SK-N-SH (cell line): Measurements from ENCODE around the gene RANBP10. TPM values are rescaled to one million over a fixed set of nuclear protein-coding genes. Genes with fewer than 3 reads are reported as not detected.

Source experiments
- EP300 ChIP-seq, 2 experiments: IDR thresholded peaks; 2 replicates each; pipeline versions ENCODE4 v1.4.0 to v1.6.1; 2012; ENCODE audit warnings: borderline replicate concordance in 1 of 2, low read depth in 1 of 2, low read length in 1 of 2
- EZH2phosphoT487 ChIP-seq: fragments of 200-600 bp; sonication (generic); IDR thresholded peaks from 2 replicates; pipeline ENCODE4 v1.6.1; 2017; ENCODE audit warnings: low read depth, mixed run types, mild to moderate bottlenecking, antibody characterized with exemption, moderate library complexity, borderline replicate concordance
- GATA2 ChIP-seq: sonication (generic); formaldehyde crosslinking; IDR thresholded peaks from 2 replicates; pipeline ENCODE4 v1.5.0; 2020; ENCODE audit warnings: mild to moderate bottlenecking, missing genetic modification reagents
- MXI1 ChIP-seq: IDR thresholded peaks from 2 replicates; pipeline ENCODE4 v1.6.1; 2012; ENCODE audit warnings: mild to moderate bottlenecking, low read depth, low read length, improper control_type of control experiment
- NFIC ChIP-seq: IDR thresholded peaks from 2 replicates; pipeline ENCODE4 v1.4.0; 2012; ENCODE audit warnings: borderline replicate concordance
- POLR2AphosphoS5 ChIP-seq: IDR thresholded peaks from 2 replicates; pipeline ENCODE4 v1.6.1; 2012; ENCODE audit warnings: low read depth, low read length
- RXRA ChIP-seq: IDR thresholded peaks from 2 replicates; pipeline ENCODE4 v1.4.0; 2012; ENCODE audit warnings: low read depth, mild to moderate bottlenecking, borderline replicate concordance
- SMC3 ChIP-seq: IDR thresholded peaks from 2 replicates; pipeline ENCODE4 v1.6.1; 2012; ENCODE audit warnings: low read depth, low read length, improper control_type of control experiment
- TAF1 ChIP-seq: IDR thresholded peaks from 2 replicates; pipeline ENCODE4 v1.6.1; 2012; ENCODE audit warnings: low read depth, mild to moderate bottlenecking, low read length, moderate library complexity, borderline replicate concordance
- TCF12 ChIP-seq: IDR thresholded peaks from 2 replicates; pipeline ENCODE4 v1.4.0; 2012
- polyA plus RNA-seq, 3 experiments: library from polyadenylated mRNA; depleted of rRNA; stranded (reverse); fragments of >200 nt; gene quantifications; 2 replicates each; pipeline ENCODE4 v1.2.3, GENCODE V29; 2012
- TF ChIP-seq, protein P1 (sequence below): IDR thresholded peaks from 2 replicates; pipeline ENCODE4 v1.6.1; 2012; ENCODE audit warnings: mild to moderate bottlenecking, low read depth, low read length, moderate library complexity
- TF ChIP-seq, protein P2 (sequence below): IDR thresholded peaks from 2 replicates; pipeline ENCODE4; 2012
- TF ChIP-seq, protein P3 (sequence below): IDR thresholded peaks from 2 replicates; pipeline ENCODE4 v1.4.0; 2012; ENCODE audit warnings: low read depth, borderline replicate concordance
- TF ChIP-seq, protein P4 (sequence below): fragments of 200-600 bp; sonication (generic); IDR thresholded peaks from 2 replicates; pipeline ENCODE4 v1.6.1; 2017; ENCODE audit warnings: antibody characterized with exemption, mild to moderate bottlenecking, moderate library complexity

Gene RANBP10
- polyA plus RNA-seq, 1 of the 3 experiments (the other 2 are of a cell fraction): 12.1 TPM

DNA sequence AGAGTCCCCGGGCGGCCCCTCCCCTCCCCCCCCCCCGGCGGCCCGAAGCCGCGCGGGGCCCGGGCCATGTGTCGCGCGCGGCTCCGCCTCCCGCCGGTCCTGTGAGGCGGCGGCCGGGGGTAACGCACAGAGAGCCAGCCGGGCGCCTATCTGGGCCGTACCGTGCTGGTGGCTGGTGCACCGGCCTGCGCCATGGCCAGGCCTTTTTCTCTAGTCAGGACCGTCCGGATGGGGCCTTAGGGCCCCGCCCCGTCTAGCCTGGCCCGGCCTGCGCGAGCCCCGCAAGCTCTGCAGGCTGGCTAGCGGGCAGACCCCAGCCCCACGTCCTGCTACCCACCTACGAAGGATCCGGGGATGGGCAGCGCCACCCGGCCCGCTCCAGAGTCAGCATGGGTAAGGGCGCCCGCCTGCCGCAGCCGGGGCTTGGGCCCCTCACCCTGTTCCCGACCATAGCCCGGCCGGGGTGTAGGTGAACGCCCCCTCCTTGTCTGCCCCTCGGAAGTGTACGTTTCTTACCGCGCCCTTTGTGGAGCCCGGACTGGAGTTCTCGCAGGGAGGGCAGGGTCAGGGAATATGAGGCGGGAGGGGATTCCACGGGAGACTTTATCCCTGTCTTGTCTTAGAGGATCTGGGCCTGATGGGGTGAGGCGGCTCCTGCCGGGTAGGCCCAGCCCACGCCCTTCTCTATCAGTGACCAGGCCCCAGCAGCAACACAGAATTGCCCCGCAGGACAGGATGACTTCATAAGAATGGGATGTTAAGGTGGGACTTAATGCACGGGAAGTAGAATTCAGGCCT lies 40.9 kb upstream of the RANBP10 start, which contains the start of gene CENPT (continued):
- TF ChIP-seq RXRA: no peak
- no peak for TF ChIP-seq GATA2
- TF ChIP-seq, protein P1, sequence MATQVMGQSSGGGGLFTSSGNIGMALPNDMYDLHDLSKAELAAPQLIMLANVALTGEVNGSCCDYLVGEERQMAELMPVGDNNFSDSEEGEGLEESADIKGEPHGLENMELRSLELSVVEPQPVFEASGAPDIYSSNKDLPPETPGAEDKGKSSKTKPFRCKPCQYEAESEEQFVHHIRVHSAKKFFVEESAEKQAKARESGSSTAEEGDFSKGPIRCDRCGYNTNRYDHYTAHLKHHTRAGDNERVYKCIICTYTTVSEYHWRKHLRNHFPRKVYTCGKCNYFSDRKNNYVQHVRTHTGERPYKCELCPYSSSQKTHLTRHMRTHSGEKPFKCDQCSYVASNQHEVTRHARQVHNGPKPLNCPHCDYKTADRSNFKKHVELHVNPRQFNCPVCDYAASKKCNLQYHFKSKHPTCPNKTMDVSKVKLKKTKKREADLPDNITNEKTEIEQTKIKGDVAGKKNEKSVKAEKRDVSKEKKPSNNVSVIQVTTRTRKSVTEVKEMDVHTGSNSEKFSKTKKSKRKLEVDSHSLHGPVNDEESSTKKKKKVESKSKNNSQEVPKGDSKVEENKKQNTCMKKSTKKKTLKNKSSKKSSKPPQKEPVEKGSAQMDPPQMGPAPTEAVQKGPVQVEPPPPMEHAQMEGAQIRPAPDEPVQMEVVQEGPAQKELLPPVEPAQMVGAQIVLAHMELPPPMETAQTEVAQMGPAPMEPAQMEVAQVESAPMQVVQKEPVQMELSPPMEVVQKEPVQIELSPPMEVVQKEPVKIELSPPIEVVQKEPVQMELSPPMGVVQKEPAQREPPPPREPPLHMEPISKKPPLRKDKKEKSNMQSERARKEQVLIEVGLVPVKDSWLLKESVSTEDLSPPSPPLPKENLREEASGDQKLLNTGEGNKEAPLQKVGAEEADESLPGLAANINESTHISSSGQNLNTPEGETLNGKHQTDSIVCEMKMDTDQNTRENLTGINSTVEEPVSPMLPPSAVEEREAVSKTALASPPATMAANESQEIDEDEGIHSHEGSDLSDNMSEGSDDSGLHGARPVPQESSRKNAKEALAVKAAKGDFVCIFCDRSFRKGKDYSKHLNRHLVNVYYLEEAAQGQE: no peak
- TF ChIP-seq EZH2phosphoT487: no peak
- TF ChIP-seq SMC3: no peak
- TF ChIP-seq TAF1: 0 out of 2 replicates have a peak, but pooled peaks have one; percentile 34
- TF ChIP-seq, protein P2, sequence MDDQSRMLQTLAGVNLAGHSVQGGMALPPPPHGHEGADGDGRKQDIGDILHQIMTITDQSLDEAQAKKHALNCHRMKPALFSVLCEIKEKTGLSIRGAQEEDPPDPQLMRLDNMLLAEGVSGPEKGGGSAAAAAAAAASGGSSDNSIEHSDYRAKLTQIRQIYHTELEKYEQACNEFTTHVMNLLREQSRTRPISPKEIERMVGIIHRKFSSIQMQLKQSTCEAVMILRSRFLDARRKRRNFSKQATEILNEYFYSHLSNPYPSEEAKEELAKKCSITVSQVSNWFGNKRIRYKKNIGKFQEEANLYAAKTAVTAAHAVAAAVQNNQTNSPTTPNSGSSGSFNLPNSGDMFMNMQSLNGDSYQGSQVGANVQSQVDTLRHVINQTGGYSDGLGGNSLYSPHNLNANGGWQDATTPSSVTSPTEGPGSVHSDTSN: no peak
- TF ChIP-seq, protein P3, sequence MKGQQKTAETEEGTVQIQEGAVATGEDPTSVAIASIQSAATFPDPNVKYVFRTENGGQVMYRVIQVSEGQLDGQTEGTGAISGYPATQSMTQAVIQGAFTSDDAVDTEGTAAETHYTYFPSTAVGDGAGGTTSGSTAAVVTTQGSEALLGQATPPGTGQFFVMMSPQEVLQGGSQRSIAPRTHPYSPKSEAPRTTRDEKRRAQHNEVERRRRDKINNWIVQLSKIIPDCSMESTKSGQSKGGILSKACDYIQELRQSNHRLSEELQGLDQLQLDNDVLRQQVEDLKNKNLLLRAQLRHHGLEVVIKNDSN: no peak
- peak; percentile 10 for TF ChIP-seq MXI1
- 0 out of 2 replicates have a peak, but pooled peaks have one; percentile 2 for TF ChIP-seq TCF12
- TF ChIP-seq, protein P4, sequence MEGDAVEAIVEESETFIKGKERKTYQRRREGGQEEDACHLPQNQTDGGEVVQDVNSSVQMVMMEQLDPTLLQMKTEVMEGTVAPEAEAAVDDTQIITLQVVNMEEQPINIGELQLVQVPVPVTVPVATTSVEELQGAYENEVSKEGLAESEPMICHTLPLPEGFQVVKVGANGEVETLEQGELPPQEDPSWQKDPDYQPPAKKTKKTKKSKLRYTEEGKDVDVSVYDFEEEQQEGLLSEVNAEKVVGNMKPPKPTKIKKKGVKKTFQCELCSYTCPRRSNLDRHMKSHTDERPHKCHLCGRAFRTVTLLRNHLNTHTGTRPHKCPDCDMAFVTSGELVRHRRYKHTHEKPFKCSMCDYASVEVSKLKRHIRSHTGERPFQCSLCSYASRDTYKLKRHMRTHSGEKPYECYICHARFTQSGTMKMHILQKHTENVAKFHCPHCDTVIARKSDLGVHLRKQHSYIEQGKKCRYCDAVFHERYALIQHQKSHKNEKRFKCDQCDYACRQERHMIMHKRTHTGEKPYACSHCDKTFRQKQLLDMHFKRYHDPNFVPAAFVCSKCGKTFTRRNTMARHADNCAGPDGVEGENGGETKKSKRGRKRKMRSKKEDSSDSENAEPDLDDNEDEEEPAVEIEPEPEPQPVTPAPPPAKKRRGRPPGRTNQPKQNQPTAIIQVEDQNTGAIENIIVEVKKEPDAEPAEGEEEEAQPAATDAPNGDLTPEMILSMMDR: no peak
- no peak for TF ChIP-seq NFIC
- no peak for TF ChIP-seq EP300 (IDR thresholded peaks at IDR 0.05; ENCODE audit: borderline replicate concordance in 1 of 2, low read depth in 1 of 2, low read length in 1 of 2)
- TF ChIP-seq POLR2AphosphoS5: no peak
